Testis (tissue), 3 donors: ENCODE data around the gene SRP54. TPM values are rescaled to one million over a fixed set of nuclear protein-coding genes. Genes with fewer than 3 reads are reported as not detected.
A peak's percentile ranks its signal among the peaks of the same experiment; 100 is the strongest.

Source experiments
- DNase-seq: peaks from one replicate; pipeline ENCODE4 v3.0.0-alpha.2; 2019
- H3K27ac ChIP-seq, 2 donors: fragments of 200-600 bp; sonication (generic); one replicate each; pipeline ENCODE4 v1.5.1; 2019
- H3K27me3 ChIP-seq: fragments of 200-600 bp; sonication (generic); one replicate; pipeline ENCODE4 v1.5.1; 2019
- H3K36me3 ChIP-seq: fragments of 200-600 bp; sonication (generic); one replicate; pipeline ENCODE4 v1.5.1; 2017; ENCODE audit warnings: low read depth; ENCODE audit errors: missing control alignments
- H3K4me1 ChIP-seq: fragments of 200-600 bp; sonication (generic); one replicate; pipeline ENCODE4 v1.5.1; 2019
- H3K4me3 ChIP-seq, 2 donors: fragments of 200-600 bp; sonication (generic); one replicate each; pipeline ENCODE4 v1.5.1; 2017 to 2019
- H3K9me3 ChIP-seq: fragments of 200-600 bp; sonication (generic); one replicate; pipeline ENCODE4 v1.5.1; 2017
- CTCF ChIP-seq, 3 experiments: fragments of 450-650 bp in 2 of 3; fragments of 200-600 bp in 1 of 3; sonication (generic) in 1 of 3; IDR thresholded peaks; one replicate each; pipeline ENCODE4 v1.5.1; 2016 to 2019; ENCODE audit warnings: antibody characterized with exemption in 3 of 3, mild to moderate bottlenecking in 2 of 3, moderate library complexity in 1 of 3
- POLR2A ChIP-seq: fragments of 450-650 bp; IDR thresholded peaks from one replicate; pipeline ENCODE4 v1.6.1; 2017; ENCODE audit warnings: antibody characterized with exemption, mild to moderate bottlenecking, moderate library complexity
- WGBS, 2 donors: methylation state at CpG; one replicate each; pipeline ENCODE4 v1.1.5; 2018; 5-methylcytosine and 5-hydroxymethylcytosine counted together
- intact Hi-C: fragments of 100-400 bp; cut with DNase I; formaldehyde crosslinking; loops from one replicate; pipeline ENCODE4 v1.15.1; 2023; ENCODE audit warnings: low total_unique reads
- polyA plus RNA-seq: library from polyadenylated mRNA; stranded (reverse); fragments of 350-450 nt; fragmentation: Illumina TruSeq; extraction: RNeasy Lipid Tissue Mini Kit (QIAGEN cat#74804); gene quantifications from one replicate; pipeline ENCODE4 v1.2.3, GENCODE V29; 2014; ENCODE audit warnings: low read depth, low replicate concordance; ENCODE audit not compliant: insufficient read depth
- total RNA-seq, 2 donors: library from RNA; depleted of rRNA; stranded (reverse); fragments of >200 nt; gene quantifications; one replicate each; pipeline ENCODE4 v1.2.3, GENCODE V29; 2016

SRP54 gene
- total and polyA plus RNA-seq, 3 donors from 2014 or later, result 78.5 to 132 (median 84.1) TPM

- intact Hi-C loops, result loop anchor here (10.0 kb wide), 1 partner anchor 171 kb away; the partner anchor contains the start of gene BAZ1A
- Histone ChIP-seq H3K4me1 (peaks cover 10% of the 10 kb centered on the region), H3K9me3 (no peaks in the 10 kb centered on the region), H3K27me3 (no peaks in the 10 kb centered on the region), H3K36me3 (no peaks in the 10 kb centered on the region), H3K27ac (peak within 1 kb of the TSS; percentile 96), H3K4me3 (peak within 1 kb of the TSS; percentile 90 to 92)
- WGBS, 2 donors, result 1% methylated on average over 33 of the region's 77 CpGs; no CpG with 5 or more reads in 1 of the 2 donors
- TF ChIP-seq POLR2A, result peak; percentile 73
- no peak for TF ChIP-seq CTCF (IDR thresholded peaks at IDR 0.05)
- peak; percentile 98 for DNase-seq
Measured at GRCh38 chr14:35046048-35046750, 63.4 kb downstream of the SRP54 start, which contains the start of gene FAM177A1. FAM177A1 (plus strand) TSS chr14:35046272; CDS start chr14:35046464, 192 bp downstream.

- Histone ChIP-seq H3K9me3 (no peaks in the 10 kb centered on the region), H3K27me3 (no peaks in the 10 kb centered on the region), H3K4me3 (peak overlapping the region; percentile 90 to 92), H3K27ac (peak overlapping the region; percentile 96), H3K4me1 (peaks cover 10% of the 10 kb centered on the region), H3K36me3 (no peaks in the 10 kb centered on the region)
- intact Hi-C loops, result loop anchor here (10.0 kb wide), 1 partner anchor 172 kb away; the partner anchor contains the start of gene BAZ1A
- 21 to 28% methylated on average over 17 to 23 of the region's 23 CpGs for WGBS, 2 donors
- no peak for TF ChIP-seq CTCF (IDR thresholded peaks at IDR 0.05)
- peak; percentile 56 for DNase-seq
Measured at GRCh38 chr14:35046751-35047536, 64.2 kb downstream of the SRP54 start.

- Histone ChIP-seq H3K27ac (no peak overlapping the region), H3K36me3 (no peaks in the 10 kb centered on the region), H3K9me3 (no peaks in the 10 kb centered on the region), H3K4me1 (peaks cover 10% of the 10 kb centered on the region), H3K27me3 (no peaks in the 10 kb centered on the region), H3K4me3 (no peak overlapping the region)
- TF ChIP-seq CTCF (IDR thresholded peaks at IDR 0.05), result no peak
- TF ChIP-seq POLR2A, result no peak
- no peak for DNase-seq
- intact Hi-C loops, result loop anchor here (10.0 kb wide), 1 partner anchor 173 kb away; the partner anchor contains the start of gene BAZ1A
- WGBS, 2 donors, result 61 to 75% methylated on average over 4 of the region's 4 CpGs
Measured at GRCh38 chr14:35047976-35048513, 65.3 kb downstream of the SRP54 start.

- no peaks in the 10 kb centered on the region for H3K36me3 ChIP-seq
- TF ChIP-seq POLR2A (no peak), CTCF (IDR thresholded peaks at IDR 0.05) (no peak)
- 15 to 23% methylated on average over 1 of the region's 1 CpG for WGBS, 2 donors
- H3K9me3 ChIP-seq, result no peaks in the 10 kb centered on the region
- no peaks in the 10 kb centered on the region for H3K27me3 ChIP-seq
- H3K4me1 ChIP-seq, result peaks cover 4% of the 10 kb centered on the region
- no peak overlapping the region for H3K27ac ChIP-seq
- no peak for DNase-seq
- intact Hi-C loops, result no loop called here
- H3K4me3 ChIP-seq, result no peak overlapping the region
Measured at GRCh38 chr14:35050652-35051051, 67.9 kb downstream of the SRP54 start.
